ENCODE results near the gene DIAPH2.

DNA sequence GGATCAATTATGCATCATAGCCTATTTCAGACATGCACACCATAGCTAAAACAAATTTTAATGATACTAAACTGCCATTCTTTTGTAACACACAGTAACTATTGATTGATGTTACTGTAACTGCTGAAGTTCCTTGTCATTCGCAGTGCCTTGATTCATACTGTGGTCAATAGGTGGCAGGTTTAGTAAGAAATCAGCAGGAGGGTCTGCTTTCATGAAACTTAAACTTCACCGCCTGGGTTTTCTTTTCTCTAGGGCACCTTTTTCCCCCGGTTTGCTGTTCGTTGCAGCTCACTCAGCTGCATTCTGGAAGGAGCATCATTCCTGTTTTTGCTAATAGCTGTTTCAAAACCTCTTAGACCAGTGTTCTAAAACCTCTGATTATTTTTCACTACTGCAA, 287.2 kb downstream of the DIAPH2 start:
- TF ChIP-seq POLR2A (IDR thresholded peaks at IDR 0.05) (no peak), CTCF (IDR thresholded peaks at IDR 0.05) (no peak)
